ENCODE measurements around the gene HK3. TPM values are rescaled to one million over a fixed set of nuclear protein-coding genes. Genes with fewer than 3 reads are reported as not detected.

HK3 gene
- total and polyA plus RNA-seq, 9 of the 15 experiments (the other 6 are each of a cell fraction or from before 2014, with no cell fraction given): 0.16 TPM; not detected in 8

DNA sequence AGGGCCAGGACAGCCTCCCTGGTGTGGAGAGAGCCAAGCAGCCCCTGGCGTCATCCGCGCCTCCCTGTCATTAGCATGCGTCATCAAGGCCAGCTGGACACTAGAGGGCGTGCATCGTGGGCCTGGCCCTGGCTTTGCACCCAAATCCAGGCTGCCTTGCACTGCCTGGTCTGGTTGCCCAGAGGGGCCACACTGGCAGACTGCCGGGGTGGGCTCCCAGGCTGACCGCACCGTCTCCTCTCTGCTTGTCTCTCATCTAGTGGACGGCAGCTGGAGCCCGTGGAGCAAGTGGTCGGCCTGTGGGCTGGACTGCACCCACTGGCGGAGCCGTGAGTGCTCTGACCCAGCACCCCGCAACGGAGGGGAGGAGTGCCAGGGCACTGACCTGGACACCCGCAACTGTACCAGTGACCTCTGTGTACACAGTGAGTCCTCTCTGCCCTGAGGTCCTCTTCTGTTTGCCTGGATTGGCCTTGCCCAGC, 29.0 kb downstream of the HK3 start (continued):
- TF ChIP-seq, protein P1, sequence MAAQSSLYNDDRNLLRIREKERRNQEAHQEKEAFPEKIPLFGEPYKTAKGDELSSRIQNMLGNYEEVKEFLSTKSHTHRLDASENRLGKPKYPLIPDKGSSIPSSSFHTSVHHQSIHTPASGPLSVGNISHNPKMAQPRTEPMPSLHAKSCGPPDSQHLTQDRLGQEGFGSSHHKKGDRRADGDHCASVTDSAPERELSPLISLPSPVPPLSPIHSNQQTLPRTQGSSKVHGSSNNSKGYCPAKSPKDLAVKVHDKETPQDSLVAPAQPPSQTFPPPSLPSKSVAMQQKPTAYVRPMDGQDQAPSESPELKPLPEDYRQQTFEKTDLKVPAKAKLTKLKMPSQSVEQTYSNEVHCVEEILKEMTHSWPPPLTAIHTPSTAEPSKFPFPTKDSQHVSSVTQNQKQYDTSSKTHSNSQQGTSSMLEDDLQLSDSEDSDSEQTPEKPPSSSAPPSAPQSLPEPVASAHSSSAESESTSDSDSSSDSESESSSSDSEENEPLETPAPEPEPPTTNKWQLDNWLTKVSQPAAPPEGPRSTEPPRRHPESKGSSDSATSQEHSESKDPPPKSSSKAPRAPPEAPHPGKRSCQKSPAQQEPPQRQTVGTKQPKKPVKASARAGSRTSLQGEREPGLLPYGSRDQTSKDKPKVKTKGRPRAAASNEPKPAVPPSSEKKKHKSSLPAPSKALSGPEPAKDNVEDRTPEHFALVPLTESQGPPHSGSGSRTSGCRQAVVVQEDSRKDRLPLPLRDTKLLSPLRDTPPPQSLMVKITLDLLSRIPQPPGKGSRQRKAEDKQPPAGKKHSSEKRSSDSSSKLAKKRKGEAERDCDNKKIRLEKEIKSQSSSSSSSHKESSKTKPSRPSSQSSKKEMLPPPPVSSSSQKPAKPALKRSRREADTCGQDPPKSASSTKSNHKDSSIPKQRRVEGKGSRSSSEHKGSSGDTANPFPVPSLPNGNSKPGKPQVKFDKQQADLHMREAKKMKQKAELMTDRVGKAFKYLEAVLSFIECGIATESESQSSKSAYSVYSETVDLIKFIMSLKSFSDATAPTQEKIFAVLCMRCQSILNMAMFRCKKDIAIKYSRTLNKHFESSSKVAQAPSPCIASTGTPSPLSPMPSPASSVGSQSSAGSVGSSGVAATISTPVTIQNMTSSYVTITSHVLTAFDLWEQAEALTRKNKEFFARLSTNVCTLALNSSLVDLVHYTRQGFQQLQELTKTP (IDR thresholded peaks at IDR 0.05; ENCODE audit: low read depth in 1 of 2, partially characterized antibody in 2 of 2): no peak
- TF ChIP-seq TCFL5 (CRISPR knock-in tag; conservative IDR thresholded peaks at IDR 0.05) (no peak), ZNF449 (CRISPR knock-in tag; IDR thresholded peaks at IDR 0.05) (no peak), CEBPG (CRISPR knock-in tag; IDR thresholded peaks at IDR 0.05) (peak; percentile 28; the same call in 1 of the 2 replicates), CEBPG (tag; conservative IDR thresholded peaks at IDR 0.05 in 1 of 2, IDR thresholded peaks at IDR 0.05 in 1 of 2) (no peak), ZNF146 (CRISPR knock-in tag; IDR thresholded peaks at IDR 0.05; ENCODE audit: unreplicated experiment) (no peak), NR2C1 (IDR thresholded peaks at IDR 0.05) (no peak), NR2C1 (tag; IDR thresholded peaks at IDR 0.05) (no peak), ZNF778 (CRISPR knock-in tag; IDR thresholded peaks at IDR 0.05) (no peak), OTX1 (CRISPR knock-in tag; IDR thresholded peaks at IDR 0.05) (no peak), CBX5 (IDR thresholded peaks at IDR 0.05; ENCODE audit: borderline replicate concordance, low read depth) (no peak), ZNF655 (CRISPR knock-in tag; IDR thresholded peaks at IDR 0.05) (no peak), BRCA1 (IDR thresholded peaks at IDR 0.05) (no peak), BRCA1 (CRISPR knock-in tag; IDR thresholded peaks at IDR 0.05) (no peak), ZNF77 (CRISPR knock-in tag; IDR thresholded peaks at IDR 0.05) (no peak), ETV1 (tag; conservative IDR thresholded peaks at IDR 0.05; ENCODE audit: low read depth) (no peak), PHF8 (IDR thresholded peaks at IDR 0.05; ENCODE audit: borderline replicate concordance, low read length) (no peak), EP300 (IDR thresholded peaks at IDR 0.05; ENCODE audit: low read length) (no peak), NFE2 (IDR thresholded peaks at IDR 0.05; ENCODE audit: low read depth) (0 out of 2 replicates have a peak, but pooled peaks have one; percentile 7), GATA2 (CRISPR knock-in tag; IDR thresholded peaks at IDR 0.05) (no peak), SMARCA4 (IDR thresholded peaks at IDR 0.05) (no peak)
- TF ChIP-seq, protein P2, sequence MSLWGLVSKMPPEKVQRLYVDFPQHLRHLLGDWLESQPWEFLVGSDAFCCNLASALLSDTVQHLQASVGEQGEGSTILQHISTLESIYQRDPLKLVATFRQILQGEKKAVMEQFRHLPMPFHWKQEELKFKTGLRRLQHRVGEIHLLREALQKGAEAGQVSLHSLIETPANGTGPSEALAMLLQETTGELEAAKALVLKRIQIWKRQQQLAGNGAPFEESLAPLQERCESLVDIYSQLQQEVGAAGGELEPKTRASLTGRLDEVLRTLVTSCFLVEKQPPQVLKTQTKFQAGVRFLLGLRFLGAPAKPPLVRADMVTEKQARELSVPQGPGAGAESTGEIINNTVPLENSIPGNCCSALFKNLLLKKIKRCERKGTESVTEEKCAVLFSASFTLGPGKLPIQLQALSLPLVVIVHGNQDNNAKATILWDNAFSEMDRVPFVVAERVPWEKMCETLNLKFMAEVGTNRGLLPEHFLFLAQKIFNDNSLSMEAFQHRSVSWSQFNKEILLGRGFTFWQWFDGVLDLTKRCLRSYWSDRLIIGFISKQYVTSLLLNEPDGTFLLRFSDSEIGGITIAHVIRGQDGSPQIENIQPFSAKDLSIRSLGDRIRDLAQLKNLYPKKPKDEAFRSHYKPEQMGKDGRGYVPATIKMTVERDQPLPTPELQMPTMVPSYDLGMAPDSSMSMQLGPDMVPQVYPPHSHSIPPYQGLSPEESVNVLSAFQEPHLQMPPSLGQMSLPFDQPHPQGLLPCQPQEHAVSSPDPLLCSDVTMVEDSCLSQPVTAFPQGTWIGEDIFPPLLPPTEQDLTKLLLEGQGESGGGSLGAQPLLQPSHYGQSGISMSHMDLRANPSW (CRISPR knock-in tag; IDR thresholded peaks at IDR 0.05): no peak

Measured in K562 (cell line).